ENCODE data around the gene KSR1. TPM values are rescaled to one million over a fixed set of nuclear protein-coding genes. Genes with fewer than 3 reads are reported as not detected.

KSR1 gene
- total and polyA plus RNA-seq, 2 of the 8 experiments (the other 6 are each of a cell fraction or from before 2014, with no cell fraction given) = 14.1 to 34.7 TPM

GRCh38 chr17:27512511-27513346, 56.5 kb downstream of the KSR1 start:
- Histone ChIP-seq H3K56ac (replicated peaks; ENCODE audit: insufficient read length, low read depth, low read length) (no peak overlapping the region), H3K4me1 (replicated peaks in 1 of 4; ENCODE audit: control insufficient read depth in 3 of 4, insufficient read depth in 4 of 4, low read length in 3 of 4) (peaks cover 5 to 29% (median 17%) of the 10 kb centered on the region in 4 experiments), H3K27me3 (replicated peaks in 1 of 4; ENCODE audit: control insufficient read depth in 3 of 4, extremely low read depth in 1 of 4, insufficient read depth in 3 of 4, low read length in 3 of 4) (no peaks in the 10 kb centered on the region), H3K36me3 (ENCODE audit: control insufficient read depth in 2 of 4, insufficient read depth in 4 of 4, low read length in 3 of 4) (no peaks in the 10 kb centered on the region), H3K9ac (replicated peaks in 1 of 4; ENCODE audit: extremely low read depth in 1 of 4, low read depth in 3 of 4, low read length in 3 of 4) (no peak overlapping the region), H3K27ac (ENCODE audit: low read depth, low read length) (no peak overlapping the region), H4K5ac (ENCODE audit: insufficient read length, low read depth, low read length) (no peak overlapping the region), H3K9me3 (ENCODE audit: insufficient read depth in 2 of 2, low read depth in 1 of 2, low read length in 1 of 2) (no peaks in the 10 kb centered on the region), H3K14ac (ENCODE audit: insufficient read length) (no peak overlapping the region), H3K23ac (ENCODE audit: insufficient read length) (no peak overlapping the region), H3K23me2 (ENCODE audit: low read depth, low read length) (no peaks in the 10 kb centered on the region; the same call in 1 of the 2 replicates), H4K20me1 (replicated peaks in 1 of 2; ENCODE audit: control insufficient read depth in 1 of 2, insufficient read depth in 2 of 2, low read length in 2 of 2) (no peaks in the 10 kb centered on the region), H2BK120ac (replicated peaks; ENCODE audit: low read depth, low read length) (no peak overlapping the region), H3K4ac (replicated peaks; ENCODE audit: insufficient read length, low read depth, low read length) (no peak overlapping the region), H3K4me2 (ENCODE audit: insufficient read depth in 1 of 2, low read depth in 2 of 2, low read length in 2 of 2) (no peak overlapping the region; a peak in 1 of 4 replicates), H2AK5ac (ENCODE audit: low read depth, low read length) (no peak overlapping the region), H4K91ac (replicated peaks; ENCODE audit: insufficient read length, low read length) (no peak overlapping the region), H2BK20ac (ENCODE audit: low read length) (no peak overlapping the region), H2BK12ac (ENCODE audit: low read depth, low read length) (no peak overlapping the region), H2BK5ac (ENCODE audit: low read depth, low read length) (no peak overlapping the region), H2BK15ac (ENCODE audit: low read length) (no peak overlapping the region), H3K79me2 (ENCODE audit: control insufficient read depth in 1 of 2, insufficient read depth in 2 of 2, low read length in 2 of 2) (peaks cover 0 to 78% of the 10 kb centered on the region in 2 experiments; a peak in 2 of 4 replicates), H3K4me3 (ENCODE audit: extremely low read depth in 1 of 4, insufficient read depth in 2 of 4, low read depth in 3 of 4, low read length in 4 of 4) (no peak overlapping the region), H3K79me1 (ENCODE audit: low read depth, low read length) (peaks cover 6% of the 10 kb centered on the region; the same call in 1 of the 2 replicates), H4K8ac (ENCODE audit: extremely low read depth, insufficient read depth, low read length) (no peak overlapping the region; the same call in 1 of the 2 replicates), H3K18ac (ENCODE audit: extremely low read depth, low read length) (no peak overlapping the region; the same call in 1 of the 2 replicates), H2AFZ (ENCODE audit: low read length) (no peak overlapping the region)
- ChIA-PET POLR2A (ENCODE audit: partially characterized antibody) (interaction anchor here (2.2 to 2.7 kb wide), 2 partner anchors 12 to 14 kb away, joined by 4 to 9 read pairs; no protein-coding TSS in a partner anchor), CTCF (ENCODE audit: partially characterized antibody) (interaction anchor here (0.9 to 5.4 kb wide), 12 partner anchors 11 to 89 kb away, joined by 3 to 35 read pairs (median 4); partner anchors contain the start of gene KSR1)
- DNase-seq (ENCODE audit: low read depth in 1 of 2, low spot score in 2 of 2) (no peak), FAIRE-seq (no peak)
- WGBS, 2 experiments (ENCODE audit: extremely low coverage in 1 of 2, insufficient coverage in 1 of 2, insufficient read length in 1 of 2, insufficient replicate concordance in 2 of 2, low coverage in 1 of 2, low lambda C conversion rate in 2 of 2, missing lambda C conversion rate in 1 of 2) = 88% methylated on average over 15 of the region's 15 CpGs; no CpG with 5 or more reads in 1 of the 2 experiments
- TF ChIP-seq CTCF (IDR thresholded peaks at IDR 0.05; ENCODE audit: control extremely low read depth in 1 of 3, insufficient read depth in 1 of 3, low read depth in 1 of 3, low read length in 3 of 3) = no peak
- TF ChIP-seq JUN (IDR thresholded peaks at IDR 0.05; ENCODE audit: low read depth, low read length) = no peak
- no peak for TF ChIP-seq BACH1 (IDR thresholded peaks at IDR 0.05; ENCODE audit: low read length)
- TF ChIP-seq ATF3 (IDR thresholded peaks at IDR 0.05; ENCODE audit: insufficient read depth, low read depth, low read length) = no peak
- TF ChIP-seq RAD21 (IDR thresholded peaks at IDR 0.05 in 1 of 2, conservative IDR thresholded peaks at IDR 0.05 in 1 of 2; ENCODE audit: low read depth in 2 of 2, low read length in 2 of 2) = no peak
- no peak for TF ChIP-seq SUZ12 (IDR thresholded peaks at IDR 0.05; ENCODE audit: low read length)
- no peak for TF ChIP-seq FOSL1 (IDR thresholded peaks at IDR 0.05; ENCODE audit: insufficient read depth, low read depth, low read length)

All from H1 (cell line).